Esophagus squamous epithelium (tissue), 5 donors: Measurements from ENCODE around the gene ZCCHC7. TPM values are rescaled to one million over a fixed set of nuclear protein-coding genes. Genes with fewer than 3 reads are reported as not detected.
"Not testable (repeated sequence)": the region's sequence is repeated elsewhere in the genome, so short reads cannot be mapped to it uniquely, and the experiment has no call there.

Experiments
- DNase-seq: peaks from one replicate; lab custom pipeline; 2025; lab: John Stamatoyannopoulos, UW
- H3K27ac ChIP-seq, 4 donors: fragments of 200-600 bp; sonication (generic); one replicate each; pipeline ENCODE4 v1.5.1; 2016 to 2019; ENCODE audit warnings: mild to moderate bottlenecking in 1 of 4
- H3K27me3 ChIP-seq, 4 donors: fragments of 200-600 bp; sonication (generic); 1 replicate in 3 of 4; 2 replicates in 1 of 4; pipeline versions ENCODE4 v1.5.1 to v1.6.0; 2017 to 2021; ENCODE audit warnings: antibody characterized with exemption in 1 of 4
- H3K36me3 ChIP-seq, 3 donors: fragments of 200-600 bp; sonication (generic); one replicate each; pipeline ENCODE4 v1.5.1; 2016 to 2019
- H3K4me1 ChIP-seq, 3 donors: fragments of 200-600 bp; sonication (generic); one replicate each; pipeline ENCODE4 v1.5.1; 2017 to 2019
- H3K4me3 ChIP-seq, 4 donors: fragments of 200-600 bp; sonication (generic); 1 replicate in 3 of 4; 2 replicates in 1 of 4; pipeline ENCODE4 v1.5.1; 2016 to 2019; ENCODE audit warnings: mild to moderate bottlenecking in 2 of 4, moderate library complexity in 1 of 4
- H3K9me3 ChIP-seq, 3 donors: fragments of 200-600 bp; sonication (generic); one replicate each; pipeline ENCODE4 v1.5.1; 2016 to 2019
- CTCF ChIP-seq, 6 experiments: fragments of 450-650 bp in 4 of 6; fragments of 200-600 bp in 2 of 6; sonication (generic) in 2 of 6; IDR thresholded peaks; one replicate each; pipeline ENCODE4 v1.5.1; 2016 to 2019; ENCODE audit warnings: antibody characterized with exemption in 6 of 6, mild to moderate bottlenecking in 4 of 6, moderate library complexity in 4 of 6
- POLR2A ChIP-seq, 4 donors: fragments of 450-650 bp; IDR thresholded peaks; one replicate each; pipeline ENCODE4 v1.6.1; 2017; ENCODE audit warnings: antibody characterized with exemption in 4 of 4, mild to moderate bottlenecking in 4 of 4, moderate library complexity in 3 of 4
- WGBS, 2 donors: methylation state at CpG; one replicate each; pipeline ENCODE4 v1.1.5; 2018; 5-methylcytosine and 5-hydroxymethylcytosine counted together
- intact Hi-C: fragments of 100-400 bp; cut with DNase I; formaldehyde crosslinking; loops from one replicate; pipeline ENCODE4 v1.15.0; 2022
- total RNA-seq, 4 donors: library from RNA; depleted of rRNA; stranded (reverse); fragments of >200 nt; gene quantifications; one replicate each; pipeline ENCODE4 v1.1.0, GENCODE V29; 2016
- donor health status: DM: yes; HTN: yes; CAD: no.

Gene ZCCHC7
- total RNA-seq, 4 donors from 2014 or later: 6.1 to 21.6 (median 13.0) TPM

GRCh38 chr9:37290940-37291485 lies 170.6 kb downstream of the ZCCHC7 start:
- TF ChIP-seq CTCF (IDR thresholded peaks at IDR 0.05) (no peak), POLR2A (IDR thresholded peaks at IDR 0.05) (no peak)
- Histone ChIP-seq H3K27ac (no peak overlapping the region), H3K36me3 (no peaks in the 10 kb centered on the region), H3K9me3 (no peaks in the 10 kb centered on the region), H3K4me3 (no peak overlapping the region), H3K4me1 (peaks cover 0 to 16% (median 0%) of the 10 kb centered on the region in 3 donors), H3K27me3 (no peaks in the 10 kb centered on the region)
- intact Hi-C loops: no loop called here
- 49 to 50% methylated on average over 2 of the region's 2 CpGs for WGBS, 2 donors
- no peak for DNase-seq

- intact Hi-C loops, H3K9me3 ChIP-seq, H3K36me3 ChIP-seq, H3K27ac ChIP-seq, DNase-seq, H3K27me3 ChIP-seq, H3K4me3 ChIP-seq: not testable (repeated sequence)
- H3K4me1 ChIP-seq: peaks cover 0 to 16% (median 0%) of the 10 kb centered on the region in 3 donors
- 95 to 97% methylated on average over 10 of the region's 10 CpGs for WGBS, 2 donors
These were observed 171.4 kb downstream of the ZCCHC7 start for GRCh38 chr9:37291612-37292238.

GRCh38 chr9:37292896-37293295 lies 172.5 kb downstream of the ZCCHC7 start:
- intact Hi-C loops: no loop called here
- H3K27me3 ChIP-seq: no peaks in the 10 kb centered on the region
- H3K9me3 ChIP-seq: no peaks in the 10 kb centered on the region
- H3K27ac ChIP-seq: no peak overlapping the region
- TF ChIP-seq CTCF (IDR thresholded peaks at IDR 0.05) (no peak), POLR2A (IDR thresholded peaks at IDR 0.05) (no peak)
- DNase-seq: no peak
- H3K4me1 ChIP-seq: peaks cover 0 to 16% (median 0%) of the 10 kb centered on the region in 3 donors
- no peak overlapping the region for H3K4me3 ChIP-seq
- H3K36me3 ChIP-seq: no peaks in the 10 kb centered on the region

GRCh38 chr9:37293664-37294524 lies 173.5 kb downstream of the ZCCHC7 start:
- Histone ChIP-seq H3K27ac (no peak overlapping the region), H3K4me1 (peaks cover 0 to 16% (median 0%) of the 10 kb centered on the region in 3 donors), H3K27me3 (no peaks in the 10 kb centered on the region), H3K4me3 (no peak overlapping the region), H3K36me3 (no peaks in the 10 kb centered on the region), H3K9me3 (no peaks in the 10 kb centered on the region)
- TF ChIP-seq POLR2A (IDR thresholded peaks at IDR 0.05): no peak
- TF ChIP-seq CTCF (IDR thresholded peaks at IDR 0.05): no peak
- no peak for DNase-seq
- intact Hi-C loops: no loop called here
- WGBS, 2 donors: 28 to 33% methylated on average over 3 of the region's 3 CpGs

- no peaks in the 10 kb centered on the region for H3K36me3 ChIP-seq
- TF ChIP-seq CTCF (IDR thresholded peaks at IDR 0.05) (no peak), POLR2A (IDR thresholded peaks at IDR 0.05) (no peak)
- H3K9me3 ChIP-seq: no peaks in the 10 kb centered on the region
- intact Hi-C loops: no loop called here
- 61 to 93% methylated on average over 1 of the region's 1 CpG for WGBS, 2 donors
- peaks cover 0 to 16% (median 0%) of the 10 kb centered on the region in 3 donors for H3K4me1 ChIP-seq
- DNase-seq: no peak
- H3K27me3 ChIP-seq: no peaks in the 10 kb centered on the region
- no peak overlapping the region for H3K27ac ChIP-seq
- no peak overlapping the region for H3K4me3 ChIP-seq
These were observed 174.8 kb downstream of the ZCCHC7 start for GRCh38 chr9:37295178-37295577.
